GM19455 (cell line): ENCODE measurements around the gene WDR76.

Experiments
- ATAC-seq: cut with Tn5 transposase; IDR thresholded peaks from one replicate; pipeline ENCODE4 v1.9.1; 2021; ENCODE audit not compliant: unreplicated experiment

Gene WDR76

GRCh38 chr15:43877371-43877770, 50.6 kb downstream of the WDR76 start:
- ATAC-seq, result no peak

GRCh38 chr15:43878446-43878845, 51.6 kb downstream of the WDR76 start:
- ATAC-seq, result no peak

- ATAC-seq, result no peak
Measured at GRCh38 chr15:43879386-43880355, 52.9 kb downstream of the WDR76 start.

GRCh38 chr15:43880406-43881194, 53.8 kb downstream of the WDR76 start:
- no peak for ATAC-seq

- ATAC-seq, result no peak
Measured at GRCh38 chr15:43881245-43881644, 54.4 kb downstream of the WDR76 start.

- ATAC-seq, result no peak
Measured at GRCh38 chr15:43881944-43882343, 55.1 kb downstream of the WDR76 start.

- ATAC-seq, result no peak
Measured at GRCh38 chr15:43883571-43883970, 56.8 kb downstream of the WDR76 start.

- ATAC-seq, result no peak
Measured at GRCh38 chr15:43886558-43886957, 59.8 kb downstream of the WDR76 start.

- no peak for ATAC-seq
Measured at GRCh38 chr15:43887901-43888300, 61.1 kb downstream of the WDR76 start.

GRCh38 chr15:43889042-43889441, 62.2 kb downstream of the WDR76 start:
- no peak for ATAC-seq

GRCh38 chr15:43893956-43894355, 67.2 kb downstream of the WDR76 start:
- ATAC-seq, result no peak

GRCh38 chr15:43895586-43895985, 68.8 kb downstream of the WDR76 start:
- no peak for ATAC-seq

- ATAC-seq, result no peak
Measured at GRCh38 chr15:43896543-43896942, 69.7 kb downstream of the WDR76 start.

GRCh38 chr15:43898891-43899290, 72.1 kb downstream of the WDR76 start:
- no peak for ATAC-seq

- ATAC-seq, result no peak
Measured at GRCh38 chr15:43899928-43900327, 73.1 kb downstream of the WDR76 start.

GRCh38 chr15:43900996-43901395, 74.2 kb downstream of the WDR76 start:
- no peak for ATAC-seq

- no peak for ATAC-seq
Measured at GRCh38 chr15:43901495-43901894, 74.7 kb downstream of the WDR76 start.

- no peak for ATAC-seq
Measured at GRCh38 chr15:43903864-43904290, 77.1 kb downstream of the WDR76 start.

- no peak for ATAC-seq
Measured at GRCh38 chr15:43905755-43906154, 79.0 kb downstream of the WDR76 start.

GRCh38 chr15:43908516-43909050, 81.8 kb downstream of the WDR76 start:
- no peak for ATAC-seq

- no peak for ATAC-seq
Measured at GRCh38 chr15:43911235-43911781, 84.5 kb downstream of the WDR76 start.
